Transverse colon (tissue), 4 donors: ENCODE measurements around the gene SLC34A1. TPM values are rescaled to one million over a fixed set of nuclear protein-coding genes. Genes with fewer than 3 reads are reported as not detected.

ENCODE experiments used
- DNase-seq: peaks from one replicate; pipeline ENCODE4 v3.0.0-alpha.2; 2019
- H3K27ac ChIP-seq, 4 donors: fragments of 200-600 bp; sonication (generic); 2 replicates each; pipeline ENCODE4 v1.5.1; 2016 to 2018; ENCODE audit warnings: inconsistent platforms in 4 of 4
- H3K27me3 ChIP-seq: fragments of 200-600 bp; sonication (generic); 2 replicates; pipeline ENCODE4 v1.5.1; 2017; ENCODE audit warnings: inconsistent platforms
- H3K36me3 ChIP-seq, 4 donors: fragments of 200-600 bp; sonication (generic); 2 replicates each; pipeline ENCODE4 v1.5.1; 2017 to 2019; ENCODE audit warnings: inconsistent platforms in 4 of 4
- H3K4me1 ChIP-seq, 4 donors: fragments of 200-600 bp; sonication (generic); 2 replicates each; pipeline ENCODE4 v1.5.1; 2017 to 2020; ENCODE audit warnings: inconsistent platforms in 4 of 4
- H3K4me3 ChIP-seq, 4 donors: fragments of 200-600 bp; sonication (generic); 1 replicate in 1 of 4; 2 replicates in 3 of 4; pipeline versions ENCODE4 v1.5.1 to v1.6.1; 2017 to 2019; ENCODE audit warnings: inconsistent platforms in 4 of 4
- H3K9me3 ChIP-seq, 2 donors: fragments of 200-600 bp; sonication (generic); 2 replicates each; pipeline ENCODE4 v1.5.1; 2017 to 2019; ENCODE audit warnings: inconsistent platforms in 2 of 2
- CTCF ChIP-seq, 5 experiments: fragments of 200-600 bp in 3 of 5; fragments of 450-650 bp in 2 of 5; sonication (generic) in 3 of 5; IDR thresholded peaks; 1 replicate in 2 of 5; 2 replicates in 3 of 5; pipeline ENCODE4 v1.5.1; 2016 to 2017; ENCODE audit warnings: antibody characterized with exemption in 5 of 5, inconsistent platforms in 3 of 5, mild to moderate bottlenecking in 2 of 5, moderate library complexity in 1 of 5
- EP300 ChIP-seq: sonication (generic); formaldehyde crosslinking; IDR thresholded peaks from one replicate; pipeline ENCODE4 v1.6.1; 2017; ENCODE audit warnings: antibody characterized with exemption, low read depth
- POLR2A ChIP-seq: fragments of 450-650 bp; IDR thresholded peaks from one replicate; pipeline ENCODE4 v1.6.1; 2016; ENCODE audit warnings: antibody characterized with exemption, mild to moderate bottlenecking, moderate library complexity
- POLR2AphosphoS5 ChIP-seq, 3 donors: sonication (generic); formaldehyde crosslinking; IDR thresholded peaks; one replicate each; pipeline ENCODE4 v1.6.1; 2016; ENCODE audit warnings: antibody characterized with exemption in 3 of 3
- WGBS, 2 donors: methylation state at CpG; one replicate each; pipeline ENCODE4 v1.1.5; 2018; ENCODE audit warnings: low coverage in 1 of 2; 5-methylcytosine and 5-hydroxymethylcytosine counted together
- in situ Hi-C, 4 donors: fragments of 200-750 bp; cut with MboI; loops; one replicate each; pipeline versions ENCODE4 v1.15.0 to v1.15.1; 2017; ENCODE audit warnings: low sequenced_read_pairs in 3 of 4, low pct_ligation_motif_present in 1 of 4, low pct_unique_long_range_greater_than_20kb in 1 of 4
- intact Hi-C: fragments of 100-400 bp; cut with DNase I; formaldehyde crosslinking; loops from one replicate; pipeline ENCODE4 v1.15.1; 2023; ENCODE audit warnings: low total_unique reads
- total RNA-seq, 4 donors: library from RNA; depleted of rRNA; stranded (reverse); fragments of >200 nt; gene quantifications; one replicate each; pipeline ENCODE4 v1.1.0, GENCODE V29; 2016

The SLC34A1 gene
- total RNA-seq, 4 donors from 2014 or later = 0.55 TPM; not detected in 3

DNA sequence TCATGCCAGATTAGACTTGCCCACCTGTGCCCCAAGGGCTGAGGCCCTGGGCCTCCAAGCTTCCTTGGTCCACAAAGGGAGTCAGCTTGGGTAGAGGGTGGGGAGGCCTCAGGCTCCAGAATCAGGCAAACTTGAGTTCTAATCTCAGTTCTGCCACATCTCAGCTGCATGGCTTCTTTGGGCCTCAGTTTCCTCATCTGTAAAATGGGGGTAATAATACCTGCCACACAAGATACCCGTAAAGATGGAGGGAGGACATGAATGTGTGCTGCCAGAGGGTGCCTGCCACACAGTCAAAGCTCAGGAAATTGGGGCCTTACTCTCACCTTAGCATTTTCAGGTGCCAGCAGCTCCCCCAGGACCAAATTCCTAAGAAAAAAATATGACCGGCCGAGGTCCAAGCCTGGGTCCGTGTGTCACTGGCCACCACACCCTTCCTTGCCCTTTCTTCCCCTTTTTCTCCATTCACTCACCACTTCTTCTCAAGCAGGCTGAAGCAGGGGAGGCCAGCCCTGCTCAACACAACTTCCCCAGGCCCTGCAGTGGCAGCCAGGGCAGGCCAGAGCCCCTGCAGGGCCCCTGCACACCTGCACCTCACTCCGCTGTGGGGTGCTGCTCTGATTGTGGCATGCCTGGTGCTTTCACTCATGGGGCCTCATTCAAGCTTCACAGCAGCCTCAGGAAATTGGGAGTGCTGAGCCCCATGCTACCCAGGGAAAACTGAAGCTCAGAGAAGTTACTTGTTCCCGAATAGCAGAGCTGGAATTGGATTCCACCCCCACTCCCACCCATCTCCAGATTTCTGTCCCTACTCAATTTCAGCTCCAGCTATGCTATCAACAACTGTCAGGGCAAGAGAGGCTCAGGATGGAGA lies 22.6 kb upstream of the SLC34A1 start:
- peaks cover 27 to 67% (median 42%) of the 10 kb centered on the region in 4 donors for H3K4me1 ChIP-seq
- 65% methylated on average over 6 of the region's 6 CpGs; no CpG with 5 or more reads in 1 of the 2 donors for WGBS, 2 donors
- no peak overlapping the region for H3K4me3 ChIP-seq
- peak overlapping the region; percentile 66 to 83 (median 76) for H3K27ac ChIP-seq
- intact Hi-C loops = no loop called here
- TF ChIP-seq POLR2A (no peak), POLR2AphosphoS5 (IDR thresholded peaks at IDR 0.05) (no peak), EP300 (no peak), CTCF (IDR thresholded peaks at IDR 0.05) (no peak)
- H3K9me3 ChIP-seq = no peaks in the 10 kb centered on the region
- no peaks in the 10 kb centered on the region for H3K27me3 ChIP-seq
- H3K36me3 ChIP-seq = no peaks in the 10 kb centered on the region
- in situ Hi-C loops = no loop called here
- no peak for DNase-seq

DNA sequence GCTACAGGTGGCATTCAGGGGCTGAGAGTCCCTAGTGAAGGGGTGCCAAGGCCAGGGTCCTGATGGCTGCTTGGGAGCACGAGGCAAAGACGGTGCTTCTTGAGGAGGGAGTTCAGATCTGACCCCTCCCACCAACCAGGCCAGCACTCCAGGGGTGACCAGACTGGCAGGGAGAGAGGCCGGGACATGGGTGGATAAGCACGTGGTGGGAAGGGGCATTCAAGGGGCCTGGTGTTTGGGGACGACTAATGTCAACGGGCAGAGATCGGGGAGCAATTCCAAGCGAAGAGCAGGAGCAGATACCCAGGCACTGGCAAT lies 22.0 kb upstream of the SLC34A1 start:
- 52 to 60% methylated on average over 6 to 8 of the region's 8 CpGs for WGBS, 2 donors

GRCh38 chr5:177362610-177363507 lies 21.4 kb upstream of the SLC34A1 start:
- Histone ChIP-seq H3K27ac (peak overlapping the region; percentile 66 to 83 (median 76)), H3K4me3 (peak overlapping the region; percentile 23 to 64 (median 52)), H3K36me3 (no peaks in the 10 kb centered on the region), H3K4me1 (peaks cover 27 to 66% (median 44%) of the 10 kb centered on the region in 4 donors), H3K9me3 (no peaks in the 10 kb centered on the region), H3K27me3 (no peaks in the 10 kb centered on the region)
- WGBS, 2 donors = 8 to 40% methylated on average over 6 to 43 of the region's 59 CpGs
- DNase-seq = peak; percentile 81
- intact Hi-C loops = no loop called here
- in situ Hi-C loops = no loop called here
- TF ChIP-seq POLR2AphosphoS5 (IDR thresholded peaks at IDR 0.05) (no peak), CTCF (IDR thresholded peaks at IDR 0.05) (no peak), POLR2A (no peak), EP300 (no peak)

More for the DNA sequence above, 22.0 kb upstream of the SLC34A1 start:
- Histone ChIP-seq H3K27me3 (no peaks in the 10 kb centered on the region), H3K4me1 (peaks cover 24 to 66% (median 44%) of the 10 kb centered on the region in 4 donors), H3K27ac (peak overlapping the region; percentile 66 to 83 (median 76)), H3K4me3 (no peak overlapping the region), H3K9me3 (no peaks in the 10 kb centered on the region), H3K36me3 (no peaks in the 10 kb centered on the region)
- in situ Hi-C loops = no loop called here
- TF ChIP-seq POLR2AphosphoS5 (IDR thresholded peaks at IDR 0.05) (no peak), POLR2A (no peak), EP300 (no peak), CTCF (IDR thresholded peaks at IDR 0.05) (no peak)
- intact Hi-C loops = no loop called here
- no peak for DNase-seq

DNA sequence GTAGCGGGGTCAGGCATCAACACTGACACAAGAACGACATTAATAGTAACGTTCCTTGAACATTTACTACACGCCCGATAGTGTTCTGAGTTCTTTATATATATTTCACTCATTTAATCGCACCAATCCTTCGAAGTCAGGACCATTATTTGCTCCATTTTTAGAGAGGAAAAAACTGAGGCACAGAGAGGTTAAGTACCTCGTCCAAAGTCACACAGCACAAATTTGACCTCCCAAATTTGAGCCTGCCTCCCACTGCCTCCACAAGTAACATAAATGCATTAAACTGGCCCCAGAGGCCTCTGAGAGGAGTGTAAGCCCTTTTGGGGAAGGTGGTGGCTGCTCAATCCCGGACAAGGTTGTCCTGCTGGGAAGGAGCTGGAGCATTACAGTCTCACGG lies 20.7 kb upstream of the SLC34A1 start:
- H3K4me1 ChIP-seq = peaks cover 26 to 60% (median 38%) of the 10 kb centered on the region in 4 donors

More for the DNA sequence above, 20.7 kb upstream of the SLC34A1 start:
- 37 to 41% methylated on average over 10 of the region's 10 CpGs for WGBS, 2 donors
- Histone ChIP-seq H3K36me3 (no peaks in the 10 kb centered on the region), H3K27me3 (no peaks in the 10 kb centered on the region), H3K27ac (peak overlapping the region; percentile 66 to 83 (median 76)), H3K4me3 (peak overlapping the region in 3 of 4 donors; percentile 23 to 64 (median 46)), H3K9me3 (no peaks in the 10 kb centered on the region)
- intact Hi-C loops (no loop called here), in situ Hi-C loops (no loop called here)
- TF ChIP-seq POLR2AphosphoS5 (IDR thresholded peaks at IDR 0.05) (no peak), EP300 (no peak), POLR2A (no peak), CTCF (IDR thresholded peaks at IDR 0.05) (no peak)
- DNase-seq = no peak
